ENCODE results near the gene TRPM3.

DNA sequence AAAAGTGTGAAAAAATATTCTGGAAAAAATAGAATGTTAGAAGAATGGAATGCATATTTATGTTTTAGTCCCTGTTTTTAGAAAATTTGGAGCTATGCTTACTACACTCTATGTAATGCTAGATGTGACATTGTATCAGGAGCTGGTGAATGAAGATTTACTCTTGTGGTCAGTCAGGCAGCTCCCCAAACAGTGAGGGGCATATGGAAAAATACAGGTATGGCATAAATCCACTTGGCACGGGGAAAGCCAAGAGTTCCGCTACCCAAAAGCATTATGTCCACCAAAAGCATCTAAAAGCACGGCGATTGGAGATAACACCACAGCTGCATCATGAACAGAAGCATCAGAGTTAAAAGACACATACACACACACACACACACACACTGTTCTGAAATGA is 486.7 kb downstream of the TRPM3 start:
- TF ChIP-seq, protein P1, sequence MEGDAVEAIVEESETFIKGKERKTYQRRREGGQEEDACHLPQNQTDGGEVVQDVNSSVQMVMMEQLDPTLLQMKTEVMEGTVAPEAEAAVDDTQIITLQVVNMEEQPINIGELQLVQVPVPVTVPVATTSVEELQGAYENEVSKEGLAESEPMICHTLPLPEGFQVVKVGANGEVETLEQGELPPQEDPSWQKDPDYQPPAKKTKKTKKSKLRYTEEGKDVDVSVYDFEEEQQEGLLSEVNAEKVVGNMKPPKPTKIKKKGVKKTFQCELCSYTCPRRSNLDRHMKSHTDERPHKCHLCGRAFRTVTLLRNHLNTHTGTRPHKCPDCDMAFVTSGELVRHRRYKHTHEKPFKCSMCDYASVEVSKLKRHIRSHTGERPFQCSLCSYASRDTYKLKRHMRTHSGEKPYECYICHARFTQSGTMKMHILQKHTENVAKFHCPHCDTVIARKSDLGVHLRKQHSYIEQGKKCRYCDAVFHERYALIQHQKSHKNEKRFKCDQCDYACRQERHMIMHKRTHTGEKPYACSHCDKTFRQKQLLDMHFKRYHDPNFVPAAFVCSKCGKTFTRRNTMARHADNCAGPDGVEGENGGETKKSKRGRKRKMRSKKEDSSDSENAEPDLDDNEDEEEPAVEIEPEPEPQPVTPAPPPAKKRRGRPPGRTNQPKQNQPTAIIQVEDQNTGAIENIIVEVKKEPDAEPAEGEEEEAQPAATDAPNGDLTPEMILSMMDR (IDR thresholded peaks at IDR 0.05), result no peak
- no peak for TF ChIP-seq POLR2A (IDR thresholded peaks at IDR 0.05)
